GM18870 (cell line): Measurements from ENCODE around the gene RAD52.

Source experiments
- ATAC-seq: cut with Tn5 transposase; IDR thresholded peaks from one replicate; pipeline ENCODE4 v1.9.1; 2021; ENCODE audit warnings: moderate library complexity; ENCODE audit not compliant: unreplicated experiment

The RAD52 gene

DNA sequence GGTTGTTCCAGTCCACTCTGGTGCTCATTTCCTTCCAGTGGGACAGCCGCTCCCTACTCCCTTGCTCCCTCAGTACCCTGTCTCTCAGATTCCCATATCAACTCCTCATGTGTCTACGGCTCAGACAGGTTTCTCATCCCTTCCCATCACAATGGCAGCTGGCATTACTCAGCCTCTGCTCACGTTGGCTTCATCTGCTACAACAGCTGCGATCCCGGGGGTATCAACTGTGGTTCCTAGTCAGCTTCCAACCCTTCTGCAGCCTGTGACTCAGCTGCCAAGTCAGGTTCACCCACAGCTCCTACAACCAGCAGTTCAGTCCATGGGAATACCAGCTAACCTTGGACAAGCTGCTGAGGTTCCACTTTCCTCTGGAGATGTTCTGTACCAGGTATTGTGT is 69.9 kb downstream of the RAD52 start:
- no peak for ATAC-seq

DNA sequence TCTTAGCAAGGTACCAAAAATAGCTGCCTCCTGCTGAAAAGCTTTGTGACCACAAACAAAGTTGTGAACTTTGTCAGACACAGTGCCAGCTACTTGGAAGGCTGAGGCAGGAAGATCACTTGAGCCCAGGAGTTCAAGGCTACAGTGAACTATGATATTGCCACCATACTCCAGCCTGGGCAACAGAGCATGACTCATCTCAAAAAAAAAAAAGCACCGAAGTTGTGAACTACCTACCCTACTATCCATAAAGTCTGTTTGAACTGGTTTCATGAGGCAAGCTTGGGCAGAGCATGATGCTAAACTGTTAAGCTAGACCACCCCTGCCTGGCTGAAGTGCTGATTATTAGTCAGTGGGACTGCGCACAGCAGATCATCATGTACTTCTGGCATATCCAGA is 75.5 kb downstream of the RAD52 start:
- ATAC-seq: no peak

DNA sequence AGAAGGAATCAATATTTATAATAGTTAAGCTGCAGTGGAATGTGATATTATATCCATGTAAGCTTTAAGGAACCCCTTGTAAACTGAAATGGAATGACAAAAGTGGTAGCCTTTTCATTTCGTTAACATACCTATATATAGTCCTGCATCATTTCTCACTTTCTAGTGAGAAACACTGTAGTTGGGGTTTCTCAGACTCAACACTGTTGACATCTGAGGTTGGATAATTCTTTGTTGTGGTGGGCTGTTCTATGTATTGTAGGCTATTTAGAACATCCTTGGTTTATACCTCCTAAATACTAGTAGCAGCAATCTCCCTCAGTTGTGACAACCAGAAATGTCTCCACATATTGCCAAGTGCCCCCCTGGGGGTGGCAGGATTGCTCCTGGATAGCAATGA is 79.1 kb downstream of the RAD52 start:
- ATAC-seq: no peak

DNA sequence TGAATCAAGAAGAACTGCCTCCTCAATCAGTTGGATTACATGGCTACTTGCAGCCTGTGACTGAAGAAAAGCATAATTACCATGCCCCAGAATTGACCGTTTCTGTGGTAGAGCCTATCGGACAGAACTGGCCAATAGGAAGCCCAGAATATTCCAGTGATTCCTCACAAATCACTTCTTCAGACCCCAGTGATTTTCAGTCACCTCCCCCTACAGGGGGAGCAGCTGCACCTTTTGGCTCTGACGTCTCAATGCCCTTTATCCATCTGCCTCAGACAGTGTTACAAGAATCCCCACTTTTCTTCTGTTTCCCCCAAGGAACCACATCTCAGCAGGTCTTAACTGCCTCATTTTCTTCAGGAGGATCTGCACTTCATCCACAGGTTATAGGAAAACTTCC is 80.8 kb downstream of the RAD52 start:
- ATAC-seq: no peak

DNA sequence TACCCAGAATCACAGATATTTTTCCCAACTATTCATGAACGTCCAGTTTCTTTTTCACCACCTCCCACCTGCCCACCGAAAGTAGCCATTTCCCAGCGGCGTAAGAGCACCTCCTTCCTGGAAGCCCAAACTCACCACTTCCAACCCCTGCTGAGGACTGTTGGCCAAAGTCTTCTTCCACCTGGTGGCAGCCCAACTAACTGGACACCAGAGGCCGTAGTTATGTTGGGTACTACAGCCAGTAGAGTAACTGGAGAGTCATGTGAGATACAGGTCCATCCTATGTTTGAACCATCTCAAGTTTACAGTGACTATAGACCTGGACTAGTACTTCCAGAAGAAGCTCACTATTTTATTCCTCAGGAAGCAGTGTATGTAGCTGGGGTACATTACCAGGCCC is 81.6 kb downstream of the RAD52 start:
- ATAC-seq: no peak

DNA sequence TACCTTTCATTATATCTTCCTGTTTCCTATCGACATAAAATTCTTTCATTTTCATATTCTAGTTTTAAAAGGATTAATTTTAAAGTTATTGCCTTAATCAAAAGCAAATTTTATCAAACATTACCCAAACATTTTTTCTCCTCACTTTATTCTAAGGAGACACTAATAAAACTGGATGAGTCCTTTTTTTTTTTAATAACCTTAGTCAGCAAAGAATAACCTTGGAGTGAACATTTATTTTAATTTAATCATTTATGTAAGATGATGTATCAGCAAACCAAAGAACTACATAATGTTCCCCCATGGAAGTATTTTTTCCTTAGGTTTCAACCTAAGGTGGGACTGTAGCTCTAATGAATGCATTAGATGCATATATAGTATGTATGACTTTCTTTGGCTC is 83.9 kb downstream of the RAD52 start:
- ATAC-seq: no peak

DNA sequence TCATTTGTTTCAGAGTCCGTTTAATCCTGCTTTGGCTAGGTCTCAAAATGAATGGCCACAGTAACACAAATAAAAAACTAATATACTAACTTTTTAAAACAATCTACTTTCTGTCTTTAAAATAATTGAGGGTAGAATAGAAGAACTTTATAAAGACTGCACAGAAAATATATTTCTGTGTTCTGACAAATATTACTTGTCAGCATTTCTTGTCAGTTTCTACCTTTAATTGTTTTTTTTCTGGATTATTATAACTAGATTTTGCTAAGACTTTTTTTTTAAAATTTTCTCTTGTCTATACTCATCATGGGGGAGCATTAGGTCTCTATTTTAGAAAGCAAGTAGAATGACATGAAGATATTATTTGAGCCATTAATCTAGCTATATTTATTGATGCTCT is 86.2 kb downstream of the RAD52 start:
- ATAC-seq: no peak

DNA sequence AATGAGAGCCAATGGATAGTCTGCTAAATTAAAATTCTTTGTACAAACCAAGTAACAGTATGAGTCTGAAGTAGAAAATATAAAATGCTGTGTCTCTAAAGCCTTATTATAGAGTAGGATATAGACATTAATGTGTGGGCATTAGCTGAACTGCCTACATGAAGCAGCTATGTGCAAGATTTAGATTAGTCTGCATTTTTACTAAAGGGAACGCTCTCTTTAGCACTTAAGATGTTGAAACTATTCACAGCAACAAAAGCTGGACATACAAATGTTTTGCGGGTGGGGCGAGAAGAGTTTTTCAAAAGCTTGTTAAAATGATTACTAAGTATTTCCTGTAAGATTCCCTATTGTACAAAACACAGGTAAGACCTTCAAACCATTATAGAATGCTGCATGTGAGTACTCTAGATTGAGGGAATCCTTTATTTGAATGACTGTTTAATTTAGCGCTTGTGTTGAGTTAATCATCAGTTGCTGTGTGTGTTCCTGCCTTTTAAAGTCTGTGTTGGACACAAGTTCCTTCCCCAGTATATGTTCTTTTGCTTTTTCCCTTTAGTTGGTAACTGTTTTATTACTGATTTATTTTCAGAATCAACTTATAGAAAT is 87.1 kb downstream of the RAD52 start:
- no peak for ATAC-seq
